NT2/D1 (cell line): ENCODE data around the gene POU4F2.

Source experiments
- SUZ12 ChIP-seq: IDR thresholded peaks from 2 replicates; pipeline ENCODE4 v1.6.1; 2011; ENCODE audit not compliant: insufficient read length, insufficient read depth; ENCODE audit errors: extremely low read depth
- YY1 ChIP-seq: IDR thresholded peaks from 2 replicates; pipeline ENCODE4 v1.6.1; 2011; ENCODE audit not compliant: insufficient read length, insufficient read depth
- ZNF274 ChIP-seq: IDR thresholded peaks from 2 replicates; pipeline ENCODE4 v1.6.1; 2011; ENCODE audit warnings: mild to moderate bottlenecking, low read depth, low read length

DNA sequence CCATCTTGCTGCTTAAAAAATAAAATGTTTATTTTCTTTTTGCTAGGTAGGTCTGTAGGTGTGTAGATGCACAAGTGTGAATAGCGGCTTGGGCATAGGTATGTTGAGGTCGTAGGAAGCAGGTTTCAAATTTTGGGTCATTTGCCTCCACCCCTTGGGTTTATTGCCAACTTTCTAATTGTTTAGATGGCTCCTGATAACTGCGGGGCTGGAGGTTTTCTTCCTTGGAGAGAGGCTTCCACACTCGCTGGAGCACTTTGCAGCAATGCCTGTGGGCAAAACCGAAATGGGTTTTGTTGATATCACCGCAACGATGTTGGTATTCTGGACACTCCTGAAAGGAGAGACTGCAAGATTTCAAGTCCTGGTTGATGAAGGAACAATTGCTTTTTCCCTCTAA, 3.9 kb upstream of the POU4F2 start:
- TF ChIP-seq ZNF274 (no peak), SUZ12 (no peak), YY1 (no peak)
